SU-DHL-6 (cell line): Measurements from ENCODE around the gene GDF10.

Experiments
- H2AFZ ChIP-seq: fragments of 200-600 bp; sonication (generic); 2 replicates; pipeline ENCODE4 v1.6.1; 2014; ENCODE audit warnings: low read depth, mild to moderate bottlenecking, moderate library complexity, mixed read lengths, antibody characterized with exemption, low read length; ENCODE audit not compliant: severe bottlenecking
- H3F3A ChIP-seq: fragments of 200-600 bp; shearing (Covaris generic); 2 replicates; pipeline ENCODE4 v1.6.0; 2016; ENCODE audit warnings: antibody characterized with exemption, mild to moderate bottlenecking; ENCODE audit not compliant: insufficient read depth
- H3K27ac ChIP-seq: fragments of 200-600 bp; sonication (generic); 2 replicates; pipeline ENCODE4 v1.5.1; 2016; ENCODE audit warnings: low read depth, mild to moderate bottlenecking, low read length, moderate library complexity, mixed read lengths
- H3K27me3 ChIP-seq: fragments of 200-600 bp; sonication (generic), shearing (Covaris generic); 2 replicates; pipeline ENCODE4 v1.6.0; 2014; ENCODE audit warnings: mild to moderate bottlenecking, low read length
- H3K36me3 ChIP-seq: fragments of 200-600 bp; sonication (generic); 2 replicates; pipeline ENCODE4 v1.6.1; 2014; ENCODE audit warnings: mild to moderate bottlenecking, low read length, mixed read lengths
- H3K4me2 ChIP-seq: fragments of 300-600, 200-600 bp; shearing (Covaris generic), sonication (generic); 2 replicates; pipeline ENCODE4 v1.6.0; 2014; ENCODE audit warnings: low read length, low read depth, mild to moderate bottlenecking; ENCODE audit not compliant: poor library complexity, severe bottlenecking
- H3K4me3 ChIP-seq: fragments of 200-600 bp; sonication (generic); 2 replicates; pipeline ENCODE4 v1.5.1; 2014; ENCODE audit warnings: antibody characterized with exemption, low read length, mild to moderate bottlenecking, mixed read lengths; ENCODE audit not compliant: insufficient read depth, poor library complexity, severe bottlenecking
- H3K79me2 ChIP-seq: fragments of 200-600 bp; sonication (generic); 2 replicates; pipeline ENCODE4 v1.6.1; 2014; ENCODE audit warnings: mild to moderate bottlenecking, low read length, moderate library complexity; ENCODE audit not compliant: insufficient read depth
- H3K9ac ChIP-seq: fragments of 200-600 bp; sonication (generic); 2 replicates; pipeline ENCODE4 v1.7.0; 2014; ENCODE audit warnings: mild to moderate bottlenecking, low read length
- H3K9me2 ChIP-seq: fragments of 200-600 bp; sonication (generic); replicated peaks from 2 replicates; pipeline ENCODE4 v1.6.1; 2014; ENCODE audit warnings: low read length; ENCODE audit not compliant: insufficient read depth
- H3K9me3 ChIP-seq: fragments of 200-600 bp; sonication (generic); 2 replicates; pipeline ENCODE4 v1.6.1; 2014; ENCODE audit warnings: low read length, mixed read lengths; ENCODE audit not compliant: insufficient read depth
- H4K20me1 ChIP-seq: fragments of 200-600 bp; sonication (generic); 2 replicates; pipeline ENCODE4 v1.6.1; 2014; ENCODE audit warnings: low read depth, mild to moderate bottlenecking, antibody characterized with exemption, low read length, moderate library complexity, mixed read lengths
- CTCF ChIP-seq: fragments of 200-600 bp; sonication (generic); IDR thresholded peaks from one replicate; pipeline ENCODE4 v1.5.1; 2017; ENCODE audit warnings: antibody characterized with exemption, mild to moderate bottlenecking, low read length, moderate library complexity; ENCODE audit not compliant: insufficient read depth, poor library complexity, severe bottlenecking
- EZH2phosphoT487 ChIP-seq: fragments of 200-600 bp; sonication (generic), shearing (Covaris generic); conservative IDR thresholded peaks from 2 replicates; pipeline ENCODE4 v1.6.1; 2018; ENCODE audit warnings: mild to moderate bottlenecking, antibody characterized with exemption, low read length, moderate library complexity, mixed read lengths

GDF10 gene

GRCh38 chr10:47314416-47314970 is 14.5 kb downstream of the GDF10 start:
- no peak overlapping the region for H3K27ac ChIP-seq
- no peaks in the 10 kb centered on the region for H3K9me2 ChIP-seq
- no peaks in the 10 kb centered on the region for H4K20me1 ChIP-seq
- H3K4me3 ChIP-seq = no peak overlapping the region
- H3K79me2 ChIP-seq = no peaks in the 10 kb centered on the region
- no peak for TF ChIP-seq CTCF
- TF ChIP-seq EZH2phosphoT487 = no peak
- no peaks in the 10 kb centered on the region for H3K9me3 ChIP-seq
- no peaks in the 10 kb centered on the region for H3K36me3 ChIP-seq
- H2AFZ ChIP-seq = no peak overlapping the region
- H3F3A ChIP-seq = no peaks in the 10 kb centered on the region
- H3K27me3 ChIP-seq = no peaks in the 10 kb centered on the region
- H3K4me2 ChIP-seq = no peak overlapping the region
- H3K9ac ChIP-seq = no peak overlapping the region

GRCh38 chr10:47315421-47315820 is 15.4 kb downstream of the GDF10 start:
- Histone ChIP-seq H3K9ac (no peak overlapping the region), H3K27ac (no peak overlapping the region), H2AFZ (no peak overlapping the region), H3K9me3 (no peaks in the 10 kb centered on the region), H3F3A (no peaks in the 10 kb centered on the region), H3K36me3 (no peaks in the 10 kb centered on the region), H3K9me2 (no peaks in the 10 kb centered on the region), H3K4me3 (no peak overlapping the region), H4K20me1 (no peaks in the 10 kb centered on the region), H3K4me2 (no peak overlapping the region), H3K79me2 (no peaks in the 10 kb centered on the region), H3K27me3 (no peaks in the 10 kb centered on the region)
- no peak for TF ChIP-seq EZH2phosphoT487
- TF ChIP-seq CTCF = no peak

GRCh38 chr10:47316131-47316530 is 16.1 kb downstream of the GDF10 start:
- no peaks in the 10 kb centered on the region for H3K79me2 ChIP-seq
- H3K27me3 ChIP-seq = no peaks in the 10 kb centered on the region
- no peak overlapping the region for H3K4me3 ChIP-seq
- no peak overlapping the region for H3K27ac ChIP-seq
- H3K9ac ChIP-seq = no peak overlapping the region
- no peak overlapping the region for H3K4me2 ChIP-seq
- no peaks in the 10 kb centered on the region for H3K9me2 ChIP-seq
- no peak for TF ChIP-seq EZH2phosphoT487
- TF ChIP-seq CTCF = no peak
- no peaks in the 10 kb centered on the region for H3K9me3 ChIP-seq
- no peaks in the 10 kb centered on the region for H4K20me1 ChIP-seq
- H2AFZ ChIP-seq = no peak overlapping the region
- no peaks in the 10 kb centered on the region for H3K36me3 ChIP-seq
- no peaks in the 10 kb centered on the region for H3F3A ChIP-seq
